Stimulated activated CD4-positive, alpha-beta T cell treated with anti-CD3 and anti-CD28 coated beads, Interleukin-4, amount 100 ng/mL, for 24 hours (primary cell): ENCODE measurements around the gene NKG7.
"Not testable (repeated sequence)": the region's sequence is repeated elsewhere in the genome, so short reads cannot be mapped to it uniquely, and the experiment has no call there.

ENCODE experiments used
- DNase-seq: peaks from one replicate; pipeline ENCODE4 v3.0.0-alpha.2; 2020

The NKG7 gene

GRCh38 chr19:51372649-51373504, at the start of gene NKG7:
NKG7 (minus strand) TSS chr19:51372654; CDS start chr19:51372535, 119 bp downstream.
- peak; percentile 86 for DNase-seq

- DNase-seq, result peak; percentile 91
These were observed 49.6 kb upstream of the NKG7 start for GRCh38 chr19:51422053-51422448.

- DNase-seq, result no peak
These were observed 49.0 kb upstream of the NKG7 start for GRCh38 chr19:51421229-51422052.

GRCh38 chr19:51420511-51420910, 48.1 kb upstream of the NKG7 start:
- not testable (repeated sequence) for DNase-seq

GRCh38 chr19:51418707-51419106, 46.3 kb upstream of the NKG7 start:
- DNase-seq, result no peak

GRCh38 chr19:51417810-51418157, 45.3 kb upstream of the NKG7 start:
- no peak for DNase-seq

GRCh38 chr19:51417107-51417809, 44.8 kb upstream of the NKG7 start, which contains the start of gene SIGLEC10:
SIGLEC10 (minus strand) TSS chr19:51417642; CDS start chr19:51417581, 61 bp downstream.
- DNase-seq, result peak; percentile 39

GRCh38 chr19:51416422-51416821, 44.0 kb upstream of the NKG7 start:
- DNase-seq, result not testable (repeated sequence)

- no peak for DNase-seq
These were observed 42.7 kb upstream of the NKG7 start for GRCh38 chr19:51415187-51415586.

- no peak for DNase-seq
These were observed 38.7 kb upstream of the NKG7 start for GRCh38 chr19:51410950-51411748.

GRCh38 chr19:51407511-51408131, 35.2 kb upstream of the NKG7 start:
- peak; percentile 39 for DNase-seq

GRCh38 chr19:51402117-51402516, 29.7 kb upstream of the NKG7 start:
- no peak for DNase-seq

GRCh38 chr19:51399936-51400335, 27.5 kb upstream of the NKG7 start:
- not testable (repeated sequence) for DNase-seq

- DNase-seq, result no peak
These were observed 26.8 kb upstream of the NKG7 start for GRCh38 chr19:51399231-51399630.

GRCh38 chr19:51398096-51398704, 25.7 kb upstream of the NKG7 start:
- no peak for DNase-seq

- DNase-seq, result not testable (repeated sequence)
These were observed 25.0 kb upstream of the NKG7 start for GRCh38 chr19:51397453-51397852.

GRCh38 chr19:51396175-51396574, 23.7 kb upstream of the NKG7 start:
- no peak for DNase-seq

GRCh38 chr19:51394050-51394836, 21.8 kb upstream of the NKG7 start:
- peak; percentile 91 for DNase-seq

- no peak for DNase-seq
These were observed 20.2 kb upstream of the NKG7 start for GRCh38 chr19:51392701-51393100.

GRCh38 chr19:51391073-51391611, 18.7 kb upstream of the NKG7 start:
- DNase-seq, result no peak
